ENCODE measurements around the gene THSD4.

THSD4 gene

DNA sequence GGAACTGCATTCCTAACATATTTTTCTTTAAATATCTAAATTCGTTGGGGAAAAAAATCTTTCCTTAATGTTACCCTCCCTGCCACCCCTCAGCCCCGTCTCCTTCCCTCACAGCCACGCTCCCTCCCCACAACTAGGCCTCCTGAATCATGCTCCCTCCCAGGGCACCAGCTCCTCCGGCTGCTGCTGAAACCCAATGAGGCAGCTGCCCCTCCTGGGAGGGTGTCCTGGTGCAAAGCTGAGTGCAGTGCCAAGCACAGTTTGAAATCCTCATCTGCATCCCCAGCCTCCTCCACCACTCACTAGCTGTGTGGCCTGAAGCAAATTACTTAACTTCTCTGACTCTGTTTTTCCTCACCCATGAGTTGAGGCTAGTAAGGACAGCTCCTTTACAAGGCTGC lies 692.4 kb downstream of the THSD4 start:
- Histone ChIP-seq H3K9ac (ENCODE audit: low read length) (no peak overlapping the region), H3K9me3 (ENCODE audit: low read length) (no peaks in the 10 kb centered on the region), H3K27me3 (ENCODE audit: control insufficient read depth in 1 of 2, insufficient read depth in 2 of 2, low read length in 2 of 2) (no peaks in the 10 kb centered on the region), H3K36me3 (ENCODE audit: insufficient read depth, low read length) (no peaks in the 10 kb centered on the region), H3K4me1 (ENCODE audit: insufficient read depth, low read length) (no peaks in the 10 kb centered on the region), H3K27ac (ENCODE audit: low read depth, low read length) (no peak overlapping the region), H3K4me3 (ENCODE audit: low read depth in 1 of 2, low read length in 2 of 2) (no peak overlapping the region)

- Histone ChIP-seq H3K27me3 (ENCODE audit: control insufficient read depth in 1 of 2, insufficient read depth in 2 of 2, low read length in 2 of 2) (no peaks in the 10 kb centered on the region), H3K9ac (ENCODE audit: low read length) (no peak overlapping the region), H3K4me3 (ENCODE audit: low read depth in 1 of 2, low read length in 2 of 2) (no peak overlapping the region), H3K27ac (ENCODE audit: low read depth, low read length) (no peak overlapping the region), H3K36me3 (ENCODE audit: insufficient read depth, low read length) (no peaks in the 10 kb centered on the region), H3K4me1 (ENCODE audit: insufficient read depth, low read length) (no peaks in the 10 kb centered on the region), H3K9me3 (ENCODE audit: low read length) (no peaks in the 10 kb centered on the region)
Measured at GRCh38 chr15:71808311-71809020, 693.2 kb downstream of the THSD4 start.

DNA sequence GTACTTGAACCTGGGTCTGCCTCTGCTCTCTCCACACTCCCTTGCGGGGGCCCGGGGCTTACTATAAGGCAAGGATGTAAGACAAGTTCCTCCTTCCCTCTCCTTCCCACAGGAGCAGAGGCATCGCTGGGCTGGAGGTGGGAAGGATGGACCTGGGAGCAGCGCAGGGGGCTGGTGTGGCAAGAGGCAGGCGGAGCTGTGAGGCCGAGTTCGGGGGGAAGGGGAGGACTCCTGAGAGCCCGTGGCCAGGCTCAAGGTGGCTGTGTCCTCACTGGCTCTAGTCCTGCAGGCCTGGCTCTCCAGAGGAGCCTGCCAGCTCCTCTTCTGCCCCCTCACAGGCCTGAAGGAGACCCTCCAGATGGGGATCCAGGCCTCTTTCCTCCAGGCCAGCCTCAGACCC lies 694.1 kb downstream of the THSD4 start:
- H3K27me3 ChIP-seq (ENCODE audit: control insufficient read depth in 1 of 2, insufficient read depth in 2 of 2, low read length in 2 of 2), result no peaks in the 10 kb centered on the region
- no peak overlapping the region for H3K9ac ChIP-seq (ENCODE audit: low read length)
- no peak overlapping the region for H3K4me3 ChIP-seq (ENCODE audit: low read depth in 1 of 2, low read length in 2 of 2)
- H3K4me1 ChIP-seq (ENCODE audit: insufficient read depth, low read length), result no peaks in the 10 kb centered on the region
- no peaks in the 10 kb centered on the region for H3K36me3 ChIP-seq (ENCODE audit: insufficient read depth, low read length)
- no peaks in the 10 kb centered on the region for H3K9me3 ChIP-seq (ENCODE audit: low read length)
- no peak overlapping the region for H3K27ac ChIP-seq (ENCODE audit: low read depth, low read length)

DNA sequence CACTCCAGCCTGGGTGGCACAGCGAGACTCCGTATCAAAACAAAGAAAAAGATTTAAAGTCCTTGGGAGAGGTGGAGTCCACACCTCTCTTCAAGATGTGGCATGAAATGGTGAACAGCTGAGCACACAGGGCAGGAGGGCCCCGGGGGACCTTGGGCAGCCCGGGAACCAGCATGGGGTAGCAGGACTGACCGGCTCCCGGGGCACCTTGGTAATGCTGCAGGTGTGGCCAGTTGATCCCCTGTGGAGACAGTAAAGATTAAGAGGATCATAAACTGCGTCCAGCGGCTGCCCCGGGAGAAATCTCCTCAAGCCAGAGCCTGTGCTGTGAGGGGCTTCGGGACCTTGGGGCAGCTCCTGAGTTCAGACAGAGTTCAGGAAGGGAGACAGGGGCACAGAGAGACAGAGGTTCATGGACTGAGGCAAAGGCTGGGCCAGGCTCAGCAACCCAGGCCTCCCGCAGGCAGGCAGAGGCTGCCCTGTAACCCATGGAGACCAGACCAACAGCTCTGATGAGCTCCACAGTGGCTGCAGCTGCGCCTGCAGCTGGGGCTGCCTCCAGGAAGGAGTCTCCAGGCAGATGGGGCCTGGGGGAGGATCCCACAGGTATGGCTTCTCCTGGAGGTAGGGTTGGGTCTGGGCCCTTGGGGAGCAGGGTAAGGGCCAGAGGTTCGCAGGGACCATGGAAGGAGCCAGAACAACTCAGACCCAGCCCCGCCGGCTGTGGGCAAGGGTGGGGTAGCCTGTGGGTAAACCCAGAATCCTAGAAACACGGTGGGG lies 695.2 kb downstream of the THSD4 start, which contains the start of gene NR2E3:
NR2E3 (plus strand) TSS at position 299 of the 780 bp plus-strand sequence; CDS start at position 489, 190 bp downstream.
- Histone ChIP-seq H3K9me3 (ENCODE audit: low read length) (no peaks in the 10 kb centered on the region), H3K4me3 (ENCODE audit: low read depth in 1 of 2, low read length in 2 of 2) (no peak within 1 kb of the TSS), H3K9ac (ENCODE audit: low read length) (no peak within 1 kb of the TSS), H3K4me1 (ENCODE audit: insufficient read depth, low read length) (no peaks in the 10 kb centered on the region), H3K27ac (ENCODE audit: low read depth, low read length) (no peak within 1 kb of the TSS), H3K27me3 (ENCODE audit: control insufficient read depth in 1 of 2, insufficient read depth in 2 of 2, low read length in 2 of 2) (no peaks in the 10 kb centered on the region), H3K36me3 (ENCODE audit: insufficient read depth, low read length) (no peaks in the 10 kb centered on the region)

DNA sequence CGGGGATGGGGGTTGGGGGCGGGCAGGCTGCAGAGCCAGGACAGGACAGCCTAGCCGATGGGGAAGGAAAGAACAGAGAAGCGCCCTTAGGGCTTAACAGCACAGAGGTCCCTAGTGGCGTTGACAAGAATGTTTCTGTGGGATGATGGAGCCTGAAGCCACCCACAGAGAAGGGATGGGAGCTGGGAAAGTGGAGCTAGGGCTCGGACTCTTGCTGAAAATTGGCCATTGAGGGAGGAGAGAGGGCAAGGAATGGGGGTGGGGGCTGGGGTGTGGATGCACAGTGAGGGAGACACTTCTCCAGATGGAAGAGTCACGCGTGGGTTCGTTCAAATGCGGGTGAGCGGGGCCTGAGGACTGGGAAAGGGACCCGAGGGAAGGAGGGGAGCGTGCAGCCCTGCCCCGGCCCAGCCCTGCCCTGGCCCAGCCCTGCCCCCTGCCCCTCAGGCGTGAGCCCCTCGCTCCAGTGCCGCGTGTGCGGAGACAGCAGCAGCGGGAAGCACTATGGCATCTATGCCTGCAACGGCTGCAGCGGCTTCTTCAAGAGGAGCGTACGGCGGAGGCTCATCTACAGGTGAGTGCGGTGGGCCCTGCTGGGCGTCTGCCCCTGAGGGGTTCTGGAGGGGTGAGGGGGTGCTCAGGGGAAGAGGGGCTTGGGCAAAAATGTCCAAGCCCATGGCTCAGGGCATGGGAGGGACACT lies 695.9 kb downstream of the THSD4 start:
- Histone ChIP-seq H3K27ac (ENCODE audit: low read depth, low read length) (no peak overlapping the region), H3K36me3 (ENCODE audit: insufficient read depth, low read length) (no peaks in the 10 kb centered on the region), H3K9ac (ENCODE audit: low read length) (no peak overlapping the region), H3K4me3 (ENCODE audit: low read depth in 1 of 2, low read length in 2 of 2) (no peak overlapping the region), H3K4me1 (ENCODE audit: insufficient read depth, low read length) (no peaks in the 10 kb centered on the region), H3K27me3 (ENCODE audit: control insufficient read depth in 1 of 2, insufficient read depth in 2 of 2, low read length in 2 of 2) (no peaks in the 10 kb centered on the region), H3K9me3 (ENCODE audit: low read length) (no peaks in the 10 kb centered on the region)

- Histone ChIP-seq H3K4me3 (ENCODE audit: low read depth in 1 of 2, low read length in 2 of 2) (no peak overlapping the region), H3K9me3 (ENCODE audit: low read length) (no peaks in the 10 kb centered on the region), H3K4me1 (ENCODE audit: insufficient read depth, low read length) (no peaks in the 10 kb centered on the region), H3K27ac (ENCODE audit: low read depth, low read length) (no peak overlapping the region), H3K9ac (ENCODE audit: low read length) (no peak overlapping the region), H3K36me3 (ENCODE audit: insufficient read depth, low read length) (no peaks in the 10 kb centered on the region), H3K27me3 (ENCODE audit: control insufficient read depth in 1 of 2, insufficient read depth in 2 of 2, low read length in 2 of 2) (no peaks in the 10 kb centered on the region)
Measured at GRCh38 chr15:71811752-71812735, 696.8 kb downstream of the THSD4 start.

DNA sequence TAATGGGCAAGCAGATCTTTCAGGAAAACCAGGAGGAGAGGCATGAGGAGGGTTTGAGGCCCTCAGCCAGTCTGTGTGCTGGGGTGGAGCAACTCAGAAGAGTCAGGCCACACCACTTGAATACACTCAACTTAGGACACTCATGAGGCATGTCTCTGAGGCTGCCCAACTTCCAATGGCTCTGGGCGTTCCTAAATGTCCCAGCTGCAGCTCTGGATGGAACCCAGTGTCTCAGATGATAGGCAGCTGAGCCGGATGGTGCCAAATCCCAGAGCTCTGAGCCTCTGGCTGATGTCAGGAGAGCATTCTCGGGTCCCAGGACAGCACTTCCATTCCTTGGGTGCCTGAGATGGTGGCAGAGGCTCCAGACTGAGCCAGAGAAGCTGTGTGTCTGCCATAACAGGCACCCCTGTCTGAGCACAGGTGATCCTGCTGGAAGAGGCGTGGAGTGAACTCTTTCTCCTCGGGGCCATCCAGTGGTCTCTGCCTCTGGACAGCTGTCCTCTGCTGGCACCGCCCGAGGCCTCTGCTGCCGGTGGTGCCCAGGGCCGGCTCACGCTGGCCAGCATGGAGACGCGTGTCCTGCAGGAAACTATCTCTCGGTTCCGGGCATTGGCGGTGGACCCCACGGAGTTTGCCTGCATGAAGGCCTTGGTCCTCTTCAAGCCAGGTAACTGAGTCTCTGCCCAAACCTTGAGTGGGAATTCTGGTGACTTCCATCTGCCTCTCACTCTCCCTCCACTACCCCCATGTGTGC lies 697.9 kb downstream of the THSD4 start:
- no peaks in the 10 kb centered on the region for H3K36me3 ChIP-seq (ENCODE audit: insufficient read depth, low read length)
- H3K9me3 ChIP-seq (ENCODE audit: low read length), result no peaks in the 10 kb centered on the region
- no peak overlapping the region for H3K27ac ChIP-seq (ENCODE audit: low read depth, low read length)
- H3K9ac ChIP-seq (ENCODE audit: low read length), result no peak overlapping the region
- H3K27me3 ChIP-seq (ENCODE audit: control insufficient read depth in 1 of 2, insufficient read depth in 2 of 2, low read length in 2 of 2), result no peaks in the 10 kb centered on the region
- H3K4me1 ChIP-seq (ENCODE audit: insufficient read depth, low read length), result no peaks in the 10 kb centered on the region
- no peak overlapping the region for H3K4me3 ChIP-seq (ENCODE audit: low read depth in 1 of 2, low read length in 2 of 2)

DNA sequence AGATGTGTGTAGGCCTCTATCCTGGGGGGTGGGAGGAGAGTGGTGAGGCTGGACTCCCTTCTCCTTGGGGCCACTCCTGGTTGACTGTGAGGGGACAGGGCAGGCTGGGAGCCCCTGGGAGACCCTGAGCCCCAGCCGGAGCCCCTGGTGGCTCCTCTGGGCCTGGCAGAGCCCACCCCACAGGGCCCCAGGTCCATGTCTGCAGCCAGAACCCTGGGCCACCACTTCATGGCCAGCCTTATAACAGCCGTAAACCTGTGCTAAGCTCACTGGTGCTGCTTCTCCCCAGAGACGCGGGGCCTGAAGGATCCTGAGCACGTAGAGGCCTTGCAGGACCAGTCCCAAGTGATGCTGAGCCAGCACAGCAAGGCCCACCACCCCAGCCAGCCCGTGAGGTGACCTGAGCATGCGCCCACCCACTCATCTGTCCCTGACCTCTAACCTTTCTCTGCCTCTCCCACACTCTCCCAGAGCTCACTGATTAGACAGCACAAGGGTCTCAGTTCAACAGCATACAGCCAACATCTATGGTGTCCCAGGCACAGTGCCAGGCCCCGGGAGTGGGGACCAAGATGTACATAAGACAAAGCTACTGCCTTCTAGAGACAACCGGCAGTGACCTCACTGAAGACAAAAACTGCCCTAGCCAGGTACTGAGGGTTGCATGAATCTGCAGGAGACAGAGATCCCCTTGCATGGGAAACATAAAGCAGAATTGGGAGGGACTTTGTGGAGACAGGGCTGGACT lies 698.6 kb downstream of the THSD4 start:
- no peaks in the 10 kb centered on the region for H3K36me3 ChIP-seq (ENCODE audit: insufficient read depth, low read length)
- H3K27ac ChIP-seq (ENCODE audit: low read depth, low read length), result no peak overlapping the region
- H3K4me3 ChIP-seq (ENCODE audit: low read depth in 1 of 2, low read length in 2 of 2), result no peak overlapping the region
- H3K27me3 ChIP-seq (ENCODE audit: control insufficient read depth in 1 of 2, insufficient read depth in 2 of 2, low read length in 2 of 2), result no peaks in the 10 kb centered on the region
- H3K4me1 ChIP-seq (ENCODE audit: insufficient read depth, low read length), result no peaks in the 10 kb centered on the region
- H3K9me3 ChIP-seq (ENCODE audit: low read length), result no peaks in the 10 kb centered on the region
- no peak overlapping the region for H3K9ac ChIP-seq (ENCODE audit: low read length)

DNA sequence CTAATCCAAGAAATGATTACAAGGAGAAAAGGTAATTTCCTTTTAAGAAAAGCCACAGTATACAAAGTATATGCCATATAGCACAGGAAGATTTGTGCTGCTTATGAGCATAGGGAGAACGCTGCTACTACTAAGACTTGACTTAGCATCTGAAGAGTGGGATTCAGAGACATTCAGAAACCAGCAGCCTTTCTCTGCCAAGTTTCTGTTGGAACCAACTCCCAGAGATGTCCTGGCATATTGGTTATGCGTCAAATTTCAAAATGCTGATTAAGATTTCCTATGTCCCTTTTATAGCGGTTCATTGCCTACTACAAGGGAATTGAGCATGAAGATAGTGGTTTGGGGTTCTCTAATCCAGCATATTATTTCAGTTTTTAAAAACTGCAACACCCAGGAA lies 700.0 kb downstream of the THSD4 start:
- Histone ChIP-seq H3K9me3 (ENCODE audit: low read length) (no peaks in the 10 kb centered on the region), H3K27me3 (ENCODE audit: control insufficient read depth in 1 of 2, insufficient read depth in 2 of 2, low read length in 2 of 2) (no peaks in the 10 kb centered on the region), H3K36me3 (ENCODE audit: insufficient read depth, low read length) (no peaks in the 10 kb centered on the region), H3K9ac (ENCODE audit: low read length) (no peak overlapping the region), H3K27ac (ENCODE audit: low read depth, low read length) (no peak overlapping the region), H3K4me1 (ENCODE audit: insufficient read depth, low read length) (no peaks in the 10 kb centered on the region), H3K4me3 (ENCODE audit: low read depth in 1 of 2, low read length in 2 of 2) (no peak overlapping the region)

- Histone ChIP-seq H3K27ac (ENCODE audit: low read depth, low read length) (no peak overlapping the region), H3K27me3 (ENCODE audit: control insufficient read depth in 1 of 2, insufficient read depth in 2 of 2, low read length in 2 of 2) (no peaks in the 10 kb centered on the region), H3K4me1 (ENCODE audit: insufficient read depth, low read length) (no peaks in the 10 kb centered on the region), H3K9ac (ENCODE audit: low read length) (no peak overlapping the region), H3K4me3 (ENCODE audit: low read depth in 1 of 2, low read length in 2 of 2) (no peak overlapping the region), H3K36me3 (ENCODE audit: insufficient read depth, low read length) (peaks cover 6% of the 10 kb centered on the region), H3K9me3 (ENCODE audit: low read length) (peaks cover 5% of the 10 kb centered on the region)
Measured at GRCh38 chr15:71817351-71817750, 702.1 kb downstream of the THSD4 start.

Measured in muscle layer of colon (tissue), 2 donors.